ENCODE results near the gene ASIC2. TPM values are rescaled to one million over a fixed set of nuclear protein-coding genes. Genes with fewer than 3 reads are reported as not detected.

ASIC2 gene
- total RNA-seq, 2 experiments from 2014 or later = not detected

DNA sequence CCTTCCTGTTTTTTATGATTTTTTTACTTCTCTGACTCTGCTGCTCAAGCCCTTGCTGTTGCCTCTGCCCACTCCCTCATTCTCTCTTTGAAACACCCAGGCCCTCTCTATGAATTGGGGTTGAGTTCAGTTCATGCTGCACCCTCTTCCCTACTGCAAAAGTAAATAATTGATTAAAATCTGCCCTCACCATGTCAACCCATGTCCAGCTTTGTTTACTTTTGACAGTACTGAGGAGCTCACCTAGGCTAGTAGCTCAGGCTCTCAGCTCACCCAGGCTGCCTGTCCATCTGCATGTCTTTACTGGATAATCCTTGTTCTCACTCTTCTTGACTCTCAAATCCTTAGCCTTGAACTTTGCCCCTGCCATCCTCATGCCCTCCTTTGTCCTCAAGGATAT lies 206.2 kb downstream of the ASIC2 start:
- H3K4me3 Mint-ChIP-seq = no peak overlapping the region
- no peak overlapping the region for H3K27ac Mint-ChIP-seq
- intact Hi-C loops (cut with micrococcal nuclease) = no loop called here
- ChIA-PET POLR2A (no interaction called here), CTCF (interaction anchor here (1.1 kb wide), 1 partner anchor 11 kb away, joined by 3 read pairs; no protein-coding TSS in a partner anchor)
- no peaks in the 10 kb centered on the region for H3K36me3 Mint-ChIP-seq (ENCODE audit: low read depth)
- H3K4me1 Mint-ChIP-seq (ENCODE audit: low read depth) = no peaks in the 10 kb centered on the region
- ATAC-seq (no peak), DNase-seq (no peak)
- H3K27me3 Mint-ChIP-seq = peaks cover 28% of the 10 kb centered on the region
- TF ChIP-seq, protein P1, sequence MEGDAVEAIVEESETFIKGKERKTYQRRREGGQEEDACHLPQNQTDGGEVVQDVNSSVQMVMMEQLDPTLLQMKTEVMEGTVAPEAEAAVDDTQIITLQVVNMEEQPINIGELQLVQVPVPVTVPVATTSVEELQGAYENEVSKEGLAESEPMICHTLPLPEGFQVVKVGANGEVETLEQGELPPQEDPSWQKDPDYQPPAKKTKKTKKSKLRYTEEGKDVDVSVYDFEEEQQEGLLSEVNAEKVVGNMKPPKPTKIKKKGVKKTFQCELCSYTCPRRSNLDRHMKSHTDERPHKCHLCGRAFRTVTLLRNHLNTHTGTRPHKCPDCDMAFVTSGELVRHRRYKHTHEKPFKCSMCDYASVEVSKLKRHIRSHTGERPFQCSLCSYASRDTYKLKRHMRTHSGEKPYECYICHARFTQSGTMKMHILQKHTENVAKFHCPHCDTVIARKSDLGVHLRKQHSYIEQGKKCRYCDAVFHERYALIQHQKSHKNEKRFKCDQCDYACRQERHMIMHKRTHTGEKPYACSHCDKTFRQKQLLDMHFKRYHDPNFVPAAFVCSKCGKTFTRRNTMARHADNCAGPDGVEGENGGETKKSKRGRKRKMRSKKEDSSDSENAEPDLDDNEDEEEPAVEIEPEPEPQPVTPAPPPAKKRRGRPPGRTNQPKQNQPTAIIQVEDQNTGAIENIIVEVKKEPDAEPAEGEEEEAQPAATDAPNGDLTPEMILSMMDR (IDR thresholded peaks at IDR 0.05) = no peak
- H3K9me3 Mint-ChIP-seq = no peaks in the 10 kb centered on the region

DNA sequence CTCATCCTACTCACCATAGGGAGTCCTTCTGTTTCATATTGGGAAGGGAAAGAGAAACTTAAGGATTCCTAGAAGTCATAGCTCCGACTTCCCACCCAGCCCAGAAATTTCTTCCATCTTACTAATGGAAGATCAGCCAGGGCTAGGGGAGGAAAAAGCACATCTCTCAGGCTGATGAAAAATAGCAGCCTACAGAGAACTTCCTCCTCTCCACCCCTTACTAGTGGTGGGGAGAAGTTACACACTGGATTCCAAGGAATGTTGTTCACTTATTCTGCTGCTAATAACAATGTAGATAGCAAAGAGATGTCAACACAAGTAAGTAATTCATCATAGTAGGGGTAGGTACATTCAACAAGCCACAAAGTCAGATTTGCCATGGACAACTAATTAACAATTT lies 207.1 kb downstream of the ASIC2 start:
- no peak overlapping the region for H3K4me3 Mint-ChIP-seq
- no peak for ATAC-seq
- no peaks in the 10 kb centered on the region for H3K9me3 Mint-ChIP-seq
- intact Hi-C loops (cut with micrococcal nuclease) = no loop called here
- H3K36me3 Mint-ChIP-seq (ENCODE audit: low read depth) = no peaks in the 10 kb centered on the region
- peaks cover 26% of the 10 kb centered on the region for H3K27me3 Mint-ChIP-seq
- no peak overlapping the region for H3K27ac Mint-ChIP-seq
- TF ChIP-seq, protein P1 (IDR thresholded peaks at IDR 0.05) = no peak
- CTCF ChIA-PET = no interaction called here
- no peak for DNase-seq
- H3K4me1 Mint-ChIP-seq (ENCODE audit: low read depth) = no peaks in the 10 kb centered on the region
- POLR2A ChIA-PET = no interaction called here

DNA sequence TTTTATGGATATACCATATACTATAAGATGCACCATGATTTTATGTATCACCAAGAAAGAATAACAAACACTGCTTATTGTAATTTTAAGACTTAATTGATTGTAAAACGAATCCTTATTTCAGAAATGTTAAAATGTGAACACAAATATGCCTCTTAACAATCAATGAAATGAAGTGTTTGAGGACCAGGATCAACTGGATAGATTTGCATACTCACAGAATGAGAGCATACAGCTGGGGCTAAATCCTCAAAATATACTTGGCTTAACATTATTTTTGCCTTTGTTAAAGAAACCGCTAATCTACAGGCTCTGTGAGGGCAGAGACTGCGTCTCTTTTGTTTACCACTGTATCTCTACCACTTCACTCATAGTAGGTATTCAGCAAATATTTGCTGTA lies 207.8 kb downstream of the ASIC2 start:
- no peak overlapping the region for H3K4me3 Mint-ChIP-seq
- ChIA-PET POLR2A (no interaction called here), CTCF (no interaction called here)
- TF ChIP-seq, protein P1 (IDR thresholded peaks at IDR 0.05) = no peak
- ATAC-seq (no peak), DNase-seq (no peak)
- no peak overlapping the region for H3K27ac Mint-ChIP-seq
- H3K27me3 Mint-ChIP-seq = peaks cover 24% of the 10 kb centered on the region
- no peaks in the 10 kb centered on the region for H3K9me3 Mint-ChIP-seq
- intact Hi-C loops (cut with micrococcal nuclease) = no loop called here
- H3K4me1 Mint-ChIP-seq (ENCODE audit: low read depth) = no peaks in the 10 kb centered on the region
- H3K36me3 Mint-ChIP-seq (ENCODE audit: low read depth) = no peaks in the 10 kb centered on the region

DNA sequence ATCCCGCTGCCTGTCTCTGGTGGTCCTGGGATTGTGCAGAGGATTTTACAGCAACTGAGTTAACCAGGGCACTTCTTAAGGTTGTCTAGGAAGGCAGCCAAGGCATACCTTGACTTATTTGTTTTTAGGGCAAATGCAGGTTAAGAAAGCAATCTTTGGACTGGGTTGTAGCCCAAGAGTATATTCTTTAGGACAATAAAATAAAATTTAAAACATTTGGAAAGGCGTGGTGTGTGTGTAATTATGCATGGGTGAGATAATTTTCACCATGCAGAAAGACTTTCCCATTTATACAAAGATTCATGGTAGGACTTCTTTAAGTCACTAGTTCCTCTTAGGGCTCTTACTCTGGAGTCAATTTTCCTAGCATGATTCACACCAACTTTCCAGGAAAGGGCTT lies 208.3 kb downstream of the ASIC2 start:
- no peak overlapping the region for H3K4me3 Mint-ChIP-seq
- H3K27ac Mint-ChIP-seq = no peak overlapping the region
- TF ChIP-seq, protein P1 (IDR thresholded peaks at IDR 0.05) = no peak
- no peaks in the 10 kb centered on the region for H3K4me1 Mint-ChIP-seq (ENCODE audit: low read depth)
- H3K9me3 Mint-ChIP-seq = no peaks in the 10 kb centered on the region
- ATAC-seq = no peak
- no peak for DNase-seq
- CTCF ChIA-PET = no interaction called here
- intact Hi-C loops (cut with micrococcal nuclease) = no loop called here
- POLR2A ChIA-PET = no interaction called here
- H3K27me3 Mint-ChIP-seq = peaks cover 25% of the 10 kb centered on the region
- H3K36me3 Mint-ChIP-seq (ENCODE audit: low read depth) = no peaks in the 10 kb centered on the region

DNA sequence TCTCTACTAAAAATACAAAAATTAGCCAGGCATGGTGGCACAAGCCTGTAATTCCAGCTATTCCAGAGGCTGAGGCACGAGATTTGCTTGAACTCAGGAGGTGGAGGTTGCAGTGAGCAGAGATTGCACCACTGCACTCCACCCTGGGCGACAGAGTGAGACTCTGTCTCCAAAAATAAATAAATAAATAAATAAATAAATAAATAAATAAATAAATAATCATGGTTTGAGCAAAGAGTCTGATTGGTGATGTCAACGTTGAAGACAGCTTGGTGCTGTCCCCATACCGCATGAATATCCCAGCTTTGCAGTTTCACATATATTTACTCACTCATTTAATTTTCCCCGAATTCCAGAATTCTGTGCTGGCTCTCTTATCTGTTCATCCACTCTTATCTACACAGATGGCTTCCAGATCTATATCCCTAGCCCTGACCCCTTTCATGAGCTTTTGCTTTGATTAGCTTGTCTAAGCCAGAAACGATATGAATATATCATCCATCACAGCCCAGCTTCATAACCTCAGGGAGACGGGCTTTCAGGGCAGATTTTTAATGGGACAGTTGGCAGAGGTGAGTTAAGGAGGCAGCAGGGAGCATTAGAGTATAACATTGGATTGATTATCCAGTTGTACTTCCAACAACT lies 210.4 kb downstream of the ASIC2 start:
- POLR2A ChIA-PET = no interaction called here
- H3K4me1 Mint-ChIP-seq (ENCODE audit: low read depth) = no peaks in the 10 kb centered on the region
- CTCF ChIA-PET = no interaction called here
- peaks cover 15% of the 10 kb centered on the region for H3K27me3 Mint-ChIP-seq
- H3K4me3 Mint-ChIP-seq = no peak overlapping the region
- no peak overlapping the region for H3K27ac Mint-ChIP-seq
- H3K36me3 Mint-ChIP-seq (ENCODE audit: low read depth) = no peaks in the 10 kb centered on the region
- TF ChIP-seq, protein P1 (IDR thresholded peaks at IDR 0.05) = no peak
- intact Hi-C loops (cut with micrococcal nuclease) = no loop called here
- DNase-seq (no peak), ATAC-seq (no peak)
- H3K9me3 Mint-ChIP-seq = no peaks in the 10 kb centered on the region

All from activated CD8-positive, alpha-beta T cell treated with anti-CD3 and anti-CD28 coated beads for 36 hours (primary cell).